PFSK-1 (cell line): ENCODE results near the gene DACT3.
A peak's percentile ranks its signal among the peaks of the same experiment; 100 is the strongest.

ENCODE experiments used
- FOXP2 ChIP-seq: optimal IDR thresholded peaks from 2 replicates; pipeline ENCODE3; 2011; ENCODE audit warnings: borderline replicate concordance, control low read depth, inconsistent platforms; ENCODE audit not compliant: insufficient read depth; ENCODE audit errors: extremely low read length, extremely low read depth
- POLR2AphosphoS5 ChIP-seq: IDR thresholded peaks from 2 replicates; pipeline ENCODE4 v1.6.1; 2012; ENCODE audit warnings: low read depth, mild to moderate bottlenecking, control low read depth, low read length, moderate library complexity
- SIN3A ChIP-seq: IDR thresholded peaks from 2 replicates; pipeline ENCODE4 v1.6.1; 2012; ENCODE audit warnings: mild to moderate bottlenecking, low read length, moderate library complexity, borderline replicate concordance; ENCODE audit not compliant: insufficient read depth
- TAF1 ChIP-seq: IDR thresholded peaks from 2 replicates; pipeline ENCODE4 v1.6.1; 2012; ENCODE audit warnings: low read length, control low read depth, borderline replicate concordance; ENCODE audit not compliant: insufficient read depth
- TF ChIP-seq, protein P1 (sequence below), 2 experiments: IDR thresholded peaks; 2 replicates each; pipeline versions ENCODE4 v1.6.1 to v1.8.0; 2011 to 2012; ENCODE audit warnings: low read depth in 2 of 2, low read length in 2 of 2, control low read depth in 1 of 2, inconsistent platforms in 1 of 2, mild to moderate bottlenecking in 1 of 2, moderate library complexity in 1 of 2; ENCODE audit not compliant: insufficient read depth in 1 of 2

Gene DACT3

DNA sequence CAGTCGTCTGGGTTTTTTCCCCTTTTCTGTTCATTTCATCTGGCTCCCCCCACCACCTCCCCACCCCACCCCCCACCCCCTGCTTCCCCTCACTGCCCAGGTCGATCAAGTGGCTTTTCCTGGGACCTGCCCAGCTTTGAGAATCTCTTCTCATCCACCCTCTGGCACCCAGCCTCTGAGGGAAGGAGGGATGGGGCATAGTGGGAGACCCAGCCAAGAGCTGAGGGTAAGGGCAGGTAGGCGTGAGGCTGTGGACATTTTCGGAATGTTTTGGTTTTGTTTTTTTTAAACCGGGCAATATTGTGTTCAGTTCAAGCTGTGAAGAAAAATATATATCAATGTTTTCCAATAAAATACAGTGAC lies 50.6 kb downstream of the DACT3 start:
- TF ChIP-seq POLR2AphosphoS5 (no peak), TAF1 (no peak), SIN3A (no peak), FOXP2 (no peak)
- TF ChIP-seq, protein P1, sequence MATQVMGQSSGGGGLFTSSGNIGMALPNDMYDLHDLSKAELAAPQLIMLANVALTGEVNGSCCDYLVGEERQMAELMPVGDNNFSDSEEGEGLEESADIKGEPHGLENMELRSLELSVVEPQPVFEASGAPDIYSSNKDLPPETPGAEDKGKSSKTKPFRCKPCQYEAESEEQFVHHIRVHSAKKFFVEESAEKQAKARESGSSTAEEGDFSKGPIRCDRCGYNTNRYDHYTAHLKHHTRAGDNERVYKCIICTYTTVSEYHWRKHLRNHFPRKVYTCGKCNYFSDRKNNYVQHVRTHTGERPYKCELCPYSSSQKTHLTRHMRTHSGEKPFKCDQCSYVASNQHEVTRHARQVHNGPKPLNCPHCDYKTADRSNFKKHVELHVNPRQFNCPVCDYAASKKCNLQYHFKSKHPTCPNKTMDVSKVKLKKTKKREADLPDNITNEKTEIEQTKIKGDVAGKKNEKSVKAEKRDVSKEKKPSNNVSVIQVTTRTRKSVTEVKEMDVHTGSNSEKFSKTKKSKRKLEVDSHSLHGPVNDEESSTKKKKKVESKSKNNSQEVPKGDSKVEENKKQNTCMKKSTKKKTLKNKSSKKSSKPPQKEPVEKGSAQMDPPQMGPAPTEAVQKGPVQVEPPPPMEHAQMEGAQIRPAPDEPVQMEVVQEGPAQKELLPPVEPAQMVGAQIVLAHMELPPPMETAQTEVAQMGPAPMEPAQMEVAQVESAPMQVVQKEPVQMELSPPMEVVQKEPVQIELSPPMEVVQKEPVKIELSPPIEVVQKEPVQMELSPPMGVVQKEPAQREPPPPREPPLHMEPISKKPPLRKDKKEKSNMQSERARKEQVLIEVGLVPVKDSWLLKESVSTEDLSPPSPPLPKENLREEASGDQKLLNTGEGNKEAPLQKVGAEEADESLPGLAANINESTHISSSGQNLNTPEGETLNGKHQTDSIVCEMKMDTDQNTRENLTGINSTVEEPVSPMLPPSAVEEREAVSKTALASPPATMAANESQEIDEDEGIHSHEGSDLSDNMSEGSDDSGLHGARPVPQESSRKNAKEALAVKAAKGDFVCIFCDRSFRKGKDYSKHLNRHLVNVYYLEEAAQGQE (IDR thresholded peaks at IDR 0.05; ENCODE audit: insufficient read depth in 1 of 2, low read depth in 2 of 2, low read length in 2 of 2): no peak

DNA sequence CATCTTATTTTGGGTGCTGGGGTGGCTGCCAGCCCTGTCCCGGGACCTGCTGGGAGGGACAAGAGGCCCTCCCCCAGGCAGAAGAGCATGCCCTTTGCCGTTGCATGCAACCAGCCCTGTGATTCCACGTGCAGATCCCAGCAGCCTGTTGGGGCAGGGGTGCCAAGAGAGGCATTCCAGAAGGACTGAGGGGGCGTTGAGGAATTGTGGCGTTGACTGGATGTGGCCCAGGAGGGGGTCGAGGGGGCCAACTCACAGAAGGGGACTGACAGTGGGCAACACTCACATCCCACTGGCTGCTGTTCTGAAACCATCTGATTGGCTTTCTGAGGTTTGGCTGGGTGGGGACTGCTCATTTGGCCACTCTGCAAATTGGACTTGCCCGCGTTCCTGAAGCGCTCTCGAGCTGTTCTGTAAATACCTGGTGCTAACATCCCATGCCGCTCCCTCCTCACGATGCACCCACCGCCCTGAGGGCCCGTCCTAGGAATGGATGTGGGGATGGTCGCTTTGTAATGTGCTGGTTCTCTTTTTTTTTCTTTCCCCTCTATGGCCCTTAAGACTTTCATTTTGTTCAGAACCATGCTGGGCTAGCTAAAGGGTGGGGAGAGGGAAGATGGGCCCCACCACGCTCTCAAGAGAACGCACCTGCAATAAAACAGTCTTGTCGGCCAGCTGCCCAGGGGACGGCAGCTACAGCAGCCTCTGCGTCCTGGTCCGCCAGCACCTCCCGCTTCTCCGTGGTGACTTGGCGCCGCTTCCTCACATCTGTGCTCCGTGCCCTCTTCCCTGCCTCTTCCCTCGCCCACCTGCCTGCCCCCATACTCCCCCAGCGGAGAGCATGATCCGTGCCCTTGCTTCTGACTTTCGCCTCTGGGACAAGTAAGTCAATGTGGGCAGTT lies 51.2 kb downstream of the DACT3 start:
- TF ChIP-seq POLR2AphosphoS5 (no peak), FOXP2 (no peak), TAF1 (no peak), SIN3A (no peak)
- TF ChIP-seq, protein P1 (IDR thresholded peaks at IDR 0.05; ENCODE audit: insufficient read depth in 1 of 2, low read depth in 2 of 2, low read length in 2 of 2): no peak

DNA sequence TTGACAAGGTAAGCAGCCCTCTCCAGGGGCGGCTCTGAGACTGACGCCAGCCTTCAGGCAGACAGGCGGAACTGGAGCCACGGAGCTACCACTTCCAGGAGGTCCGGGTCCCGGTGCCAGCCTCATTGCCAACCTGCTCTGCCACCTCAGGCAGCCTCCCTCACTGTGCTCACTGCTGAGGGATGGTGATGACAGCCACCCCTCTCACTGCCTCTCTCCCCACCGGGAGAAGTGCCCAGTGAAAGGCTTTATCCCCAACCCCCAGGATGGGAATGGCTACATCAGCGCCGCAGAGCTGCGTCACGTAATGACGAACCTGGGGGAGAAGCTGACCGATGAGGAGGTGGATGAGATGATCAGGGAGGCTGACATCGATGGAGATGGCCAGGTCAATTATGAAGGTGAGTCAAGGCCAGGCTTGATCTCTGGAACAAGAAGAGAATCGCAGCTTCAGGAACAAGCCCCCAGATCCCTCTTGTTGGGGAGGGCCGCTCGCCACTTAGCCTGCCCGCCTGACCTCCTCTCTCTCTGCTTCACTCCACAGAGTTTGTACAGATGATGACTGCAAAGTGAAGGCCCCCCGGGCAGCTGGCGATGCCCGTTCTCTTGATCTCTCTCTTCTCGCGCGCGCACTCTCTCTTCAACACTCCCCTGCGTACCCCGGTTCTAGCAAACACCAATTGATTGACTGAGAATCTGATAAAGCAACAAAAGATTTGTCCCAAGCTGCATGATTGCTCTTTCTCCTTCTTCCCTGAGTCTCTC lies 52.2 kb downstream of the DACT3 start:
- TF ChIP-seq SIN3A: no peak
- TF ChIP-seq POLR2AphosphoS5: peak; percentile 36; the same call in 1 of the 2 replicates
- TF ChIP-seq, protein P1 (IDR thresholded peaks at IDR 0.05; ENCODE audit: insufficient read depth in 1 of 2, low read depth in 2 of 2, low read length in 2 of 2): no peak
- no peak for TF ChIP-seq FOXP2

DNA sequence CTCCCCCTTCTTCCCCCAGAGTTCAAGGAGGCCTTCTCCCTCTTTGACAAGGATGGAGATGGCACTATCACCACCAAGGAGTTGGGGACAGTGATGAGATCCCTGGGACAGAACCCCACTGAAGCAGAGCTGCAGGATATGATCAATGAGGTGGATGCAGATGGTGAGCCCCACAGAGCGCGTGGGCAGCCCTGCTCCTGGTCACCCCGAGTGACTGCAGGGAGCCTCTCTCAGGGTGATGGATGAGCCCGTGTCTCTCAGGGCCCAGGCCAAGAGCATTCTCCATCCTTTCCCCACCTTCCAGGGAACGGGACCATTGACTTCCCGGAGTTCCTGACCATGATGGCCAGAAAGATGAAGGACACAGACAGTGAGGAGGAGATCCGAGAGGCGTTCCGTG lies 52.8 kb downstream of the DACT3 start:
- TF ChIP-seq TAF1: no peak
- no peak for TF ChIP-seq POLR2AphosphoS5
- TF ChIP-seq, protein P1 (IDR thresholded peaks at IDR 0.05; ENCODE audit: insufficient read depth in 1 of 2, low read depth in 2 of 2, low read length in 2 of 2): no peak
- TF ChIP-seq FOXP2: no peak
- no peak for TF ChIP-seq SIN3A

DNA sequence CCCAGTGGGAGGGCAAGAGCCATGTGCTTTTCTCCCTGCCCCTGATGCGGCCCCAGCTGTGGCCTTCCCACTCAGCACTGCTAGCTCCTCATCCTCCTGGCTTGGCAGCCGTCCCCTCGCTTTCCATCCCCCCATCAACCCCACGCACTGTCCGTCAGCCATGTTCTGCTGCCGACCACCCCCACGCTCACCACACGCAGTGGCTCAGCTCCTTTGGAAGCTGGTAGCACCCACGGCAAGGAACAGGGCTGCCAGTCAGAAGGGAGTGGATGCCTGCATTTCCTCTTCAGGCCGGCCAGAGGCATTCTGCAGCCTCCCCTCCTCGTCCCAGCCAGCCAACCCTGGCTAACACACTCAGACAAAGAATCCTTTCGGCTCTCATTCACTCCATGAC lies 53.5 kb downstream of the DACT3 start:
- TF ChIP-seq, protein P1 (IDR thresholded peaks at IDR 0.05; ENCODE audit: insufficient read depth in 1 of 2, low read depth in 2 of 2, low read length in 2 of 2): no peak
